Measurements from ENCODE around the gene CCL8. TPM values are rescaled to one million over a fixed set of nuclear protein-coding genes. Genes with fewer than 3 reads are reported as not detected.

The CCL8 gene
- total and polyA plus RNA-seq, 2 experiments from 2014 or later, result 1.6 TPM; not detected in 1

DNA sequence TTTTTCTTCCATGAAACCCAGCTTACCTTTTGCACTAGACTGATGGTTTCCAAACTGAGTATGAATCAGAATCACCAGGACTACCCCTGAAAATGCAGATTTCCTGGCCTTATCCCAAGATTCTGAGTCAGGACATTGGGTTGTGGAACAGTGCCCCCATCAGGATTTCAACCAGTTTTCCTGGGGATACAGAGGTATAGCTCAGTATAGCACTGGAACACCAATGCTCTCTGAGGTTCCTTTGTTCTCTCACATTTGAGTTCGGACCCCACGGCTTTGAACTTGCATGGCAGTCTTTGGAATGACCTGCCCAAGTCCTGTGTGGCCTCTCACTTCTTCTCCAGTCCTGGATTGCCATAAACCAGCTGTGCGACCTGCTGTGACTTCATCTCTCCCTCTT lies 12.8 kb upstream of the CCL8 start:
- H3K27ac ChIP-seq, result no peak overlapping the region

DNA sequence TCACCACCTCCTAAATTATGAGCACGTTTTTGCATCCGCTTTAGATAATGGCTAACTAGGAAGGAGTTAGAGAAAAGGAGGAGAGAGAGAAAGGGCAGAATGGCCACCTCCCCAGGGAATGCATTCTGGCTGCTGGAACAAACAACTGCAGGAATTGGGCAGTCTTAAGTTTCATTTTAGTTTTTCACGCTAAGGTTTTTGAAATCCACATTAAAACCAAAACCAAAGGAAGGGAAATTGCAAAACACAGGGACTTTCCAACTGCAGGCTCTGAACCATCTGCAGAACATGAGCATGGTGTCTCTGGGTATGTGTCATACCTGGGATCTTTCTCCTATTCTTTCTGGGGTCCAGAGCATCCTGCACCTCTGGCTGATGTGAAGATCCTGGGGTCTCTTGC lies 12.1 kb upstream of the CCL8 start:
- H3K9me3 ChIP-seq (ENCODE audit: low read depth), result no peaks in the 10 kb centered on the region
- H3K9me2 ChIP-seq (replicated peaks; ENCODE audit: insufficient read depth), result no peaks in the 10 kb centered on the region
- no peak for DNase-seq (ENCODE audit: low spot score)
- H3K36me3 ChIP-seq (replicated peaks; ENCODE audit: insufficient read depth, low read depth), result no peaks in the 10 kb centered on the region
- WGBS (ENCODE audit: low lambda C conversion rate, missing lambda C conversion rate), result 60% methylated on average over 3 of the region's 3 CpGs
- H3K4me1 ChIP-seq (ENCODE audit: insufficient read depth), result no peaks in the 10 kb centered on the region
- TF ChIP-seq EZH2 (IDR thresholded peaks at IDR 0.05; ENCODE audit: borderline replicate concordance) (no peak), EZH2phosphoT487 (IDR thresholded peaks at IDR 0.05; ENCODE audit: low read depth, severe bottlenecking, unreplicated experiment) (no peak)
- TF ChIP-seq, protein P1, sequence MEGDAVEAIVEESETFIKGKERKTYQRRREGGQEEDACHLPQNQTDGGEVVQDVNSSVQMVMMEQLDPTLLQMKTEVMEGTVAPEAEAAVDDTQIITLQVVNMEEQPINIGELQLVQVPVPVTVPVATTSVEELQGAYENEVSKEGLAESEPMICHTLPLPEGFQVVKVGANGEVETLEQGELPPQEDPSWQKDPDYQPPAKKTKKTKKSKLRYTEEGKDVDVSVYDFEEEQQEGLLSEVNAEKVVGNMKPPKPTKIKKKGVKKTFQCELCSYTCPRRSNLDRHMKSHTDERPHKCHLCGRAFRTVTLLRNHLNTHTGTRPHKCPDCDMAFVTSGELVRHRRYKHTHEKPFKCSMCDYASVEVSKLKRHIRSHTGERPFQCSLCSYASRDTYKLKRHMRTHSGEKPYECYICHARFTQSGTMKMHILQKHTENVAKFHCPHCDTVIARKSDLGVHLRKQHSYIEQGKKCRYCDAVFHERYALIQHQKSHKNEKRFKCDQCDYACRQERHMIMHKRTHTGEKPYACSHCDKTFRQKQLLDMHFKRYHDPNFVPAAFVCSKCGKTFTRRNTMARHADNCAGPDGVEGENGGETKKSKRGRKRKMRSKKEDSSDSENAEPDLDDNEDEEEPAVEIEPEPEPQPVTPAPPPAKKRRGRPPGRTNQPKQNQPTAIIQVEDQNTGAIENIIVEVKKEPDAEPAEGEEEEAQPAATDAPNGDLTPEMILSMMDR (IDR thresholded peaks at IDR 0.05; ENCODE audit: poor library complexity), result no peak
- no peak overlapping the region for H2AFZ ChIP-seq
- no peaks in the 10 kb centered on the region for H3K79me2 ChIP-seq
- no peak overlapping the region for H3K4me2 ChIP-seq
- no peak overlapping the region for H3K27ac ChIP-seq
- H4K20me1 ChIP-seq (ENCODE audit: insufficient read depth, poor library complexity, severe bottlenecking), result no peaks in the 10 kb centered on the region
- no peak overlapping the region for H3K4me3 ChIP-seq
- H3K27me3 ChIP-seq, result no peaks in the 10 kb centered on the region

More for the DNA sequence above, 12.8 kb upstream of the CCL8 start:
- no peak overlapping the region for H3K4me3 ChIP-seq
- H3K4me1 ChIP-seq (ENCODE audit: insufficient read depth), result no peaks in the 10 kb centered on the region
- H3K79me2 ChIP-seq, result no peaks in the 10 kb centered on the region
- H3K27me3 ChIP-seq, result no peaks in the 10 kb centered on the region
- WGBS (ENCODE audit: low lambda C conversion rate, missing lambda C conversion rate), result 72% methylated on average over 3 of the region's 3 CpGs
- H4K20me1 ChIP-seq (ENCODE audit: insufficient read depth, poor library complexity, severe bottlenecking), result no peaks in the 10 kb centered on the region
- TF ChIP-seq, protein P1 (IDR thresholded peaks at IDR 0.05; ENCODE audit: poor library complexity), result peak; percentile 43
- TF ChIP-seq EZH2phosphoT487 (IDR thresholded peaks at IDR 0.05; ENCODE audit: low read depth, severe bottlenecking, unreplicated experiment), result no peak
- TF ChIP-seq EZH2 (IDR thresholded peaks at IDR 0.05; ENCODE audit: borderline replicate concordance), result no peak
- DNase-seq (ENCODE audit: low spot score), result peak; percentile 37
- no peaks in the 10 kb centered on the region for H3K36me3 ChIP-seq (replicated peaks; ENCODE audit: insufficient read depth, low read depth)
- H3K9me3 ChIP-seq (ENCODE audit: low read depth), result no peaks in the 10 kb centered on the region
- H2AFZ ChIP-seq, result no peak overlapping the region
- H3K4me2 ChIP-seq, result no peak overlapping the region
- H3K9me2 ChIP-seq (replicated peaks; ENCODE audit: insufficient read depth), result no peaks in the 10 kb centered on the region

DNA sequence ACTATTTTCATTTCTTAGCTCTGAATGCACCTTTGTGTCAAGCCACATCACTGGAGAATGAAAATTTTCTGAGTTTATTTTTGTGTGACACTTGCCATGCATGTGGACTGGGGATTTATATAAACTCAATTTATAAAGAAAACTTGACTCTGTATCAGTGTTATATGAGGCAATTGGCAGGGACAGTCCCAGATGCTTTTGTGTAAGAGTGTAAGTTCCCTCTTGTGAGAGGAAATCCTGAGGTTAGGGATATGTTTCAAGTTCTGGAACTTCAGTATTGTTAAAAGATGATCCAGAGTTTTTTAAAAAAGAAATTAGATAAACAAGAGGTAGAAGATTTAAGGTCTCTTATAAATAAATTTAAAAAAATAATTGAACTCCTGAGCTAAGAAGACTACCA lies 10.9 kb upstream of the CCL8 start:
- Histone ChIP-seq H4K20me1 (ENCODE audit: insufficient read depth, poor library complexity, severe bottlenecking) (no peaks in the 10 kb centered on the region), H3K36me3 (replicated peaks; ENCODE audit: insufficient read depth, low read depth) (no peaks in the 10 kb centered on the region), H3K9me3 (ENCODE audit: low read depth) (no peaks in the 10 kb centered on the region), H3K4me2 (no peak overlapping the region), H3K79me2 (no peaks in the 10 kb centered on the region), H3K9me2 (replicated peaks; ENCODE audit: insufficient read depth) (no peaks in the 10 kb centered on the region), H3K27ac (no peak overlapping the region), H3K27me3 (no peaks in the 10 kb centered on the region), H3K4me3 (no peak overlapping the region), H3K4me1 (ENCODE audit: insufficient read depth) (no peaks in the 10 kb centered on the region), H2AFZ (no peak overlapping the region)
- no peak for DNase-seq (ENCODE audit: low spot score)
- TF ChIP-seq EZH2phosphoT487 (IDR thresholded peaks at IDR 0.05; ENCODE audit: low read depth, severe bottlenecking, unreplicated experiment) (no peak), EZH2 (IDR thresholded peaks at IDR 0.05; ENCODE audit: borderline replicate concordance) (no peak)
- TF ChIP-seq, protein P1 (IDR thresholded peaks at IDR 0.05; ENCODE audit: poor library complexity), result no peak

DNA sequence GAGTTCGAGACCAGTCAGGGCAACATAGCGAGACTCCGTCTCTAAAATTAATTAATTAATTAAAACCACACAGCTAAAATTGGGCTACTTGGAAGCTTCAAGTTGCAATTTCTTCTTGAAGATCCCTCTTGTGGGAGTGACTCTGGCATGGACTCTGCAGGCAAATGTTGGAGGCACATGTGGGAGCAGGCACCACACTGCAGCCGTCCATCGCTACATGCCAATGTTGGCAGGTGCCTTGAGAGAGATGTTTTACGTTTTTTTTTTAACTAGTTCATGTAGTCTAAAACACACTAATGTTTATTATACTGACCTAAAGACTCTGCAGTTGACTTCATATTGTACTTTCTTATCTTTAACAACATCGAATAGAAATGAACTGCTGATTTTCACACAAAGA lies 7.9 kb upstream of the CCL8 start:
- H3K4me3 ChIP-seq, result no peak overlapping the region
- H3K79me2 ChIP-seq, result no peaks in the 10 kb centered on the region
- 92% methylated on average over 7 of the region's 7 CpGs for WGBS (ENCODE audit: low lambda C conversion rate, missing lambda C conversion rate)
- H3K4me1 ChIP-seq (ENCODE audit: insufficient read depth), result no peaks in the 10 kb centered on the region
- no peaks in the 10 kb centered on the region for H3K36me3 ChIP-seq (replicated peaks; ENCODE audit: insufficient read depth, low read depth)
- no peak overlapping the region for H3K4me2 ChIP-seq
- H3K27me3 ChIP-seq, result peaks cover 5% of the 10 kb centered on the region
- no peak for DNase-seq (ENCODE audit: low spot score)
- no peak overlapping the region for H2AFZ ChIP-seq
- H4K20me1 ChIP-seq (ENCODE audit: insufficient read depth, poor library complexity, severe bottlenecking), result no peaks in the 10 kb centered on the region
- H3K9me3 ChIP-seq (ENCODE audit: low read depth), result no peaks in the 10 kb centered on the region
- H3K9me2 ChIP-seq (replicated peaks; ENCODE audit: insufficient read depth), result no peaks in the 10 kb centered on the region
- H3K27ac ChIP-seq, result no peak overlapping the region
- TF ChIP-seq, protein P1 (IDR thresholded peaks at IDR 0.05; ENCODE audit: poor library complexity), result no peak
- TF ChIP-seq EZH2phosphoT487 (IDR thresholded peaks at IDR 0.05; ENCODE audit: low read depth, severe bottlenecking, unreplicated experiment) (no peak), EZH2 (IDR thresholded peaks at IDR 0.05; ENCODE audit: borderline replicate concordance) (no peak)

Measured in hepatocyte (in vitro differentiated cells).